IMR-90 (cell line): ENCODE data around the gene CCDC136.

Experiments
- CEBPB ChIP-seq: IDR thresholded peaks from 2 replicates; pipeline ENCODE4 v1.6.1; 2012; ENCODE audit warnings: low read depth, low read length, improper control_type of control experiment
- FOS ChIP-seq: fragments of 150-350 bp; IDR thresholded peaks from 2 replicates; pipeline ENCODE4 v1.6.1; 2016; ENCODE audit warnings: low read depth, low read length
- MAFK ChIP-seq: IDR thresholded peaks from 2 replicates; pipeline ENCODE4 v1.6.1; 2012; ENCODE audit warnings: low read depth, low read length, improper control_type of control experiment
- MAZ ChIP-seq: IDR thresholded peaks from 2 replicates; pipeline ENCODE4 v1.6.1; 2012; ENCODE audit warnings: low read depth, mild to moderate bottlenecking, low read length, improper control_type of control experiment, moderate library complexity, borderline replicate concordance
- MXI1 ChIP-seq: IDR thresholded peaks from 2 replicates; pipeline ENCODE4 v1.6.1; 2012; ENCODE audit warnings: low read depth, mild to moderate bottlenecking, low read length, moderate library complexity, borderline replicate concordance
- NFE2L2 ChIP-seq: fragments of 150-350 bp; IDR thresholded peaks from 2 replicates; pipeline ENCODE4 v1.6.1; 2016; ENCODE audit warnings: low read depth, mild to moderate bottlenecking, low read length
- POLR2A ChIP-seq: IDR thresholded peaks from 2 replicates; pipeline ENCODE4 v1.6.1; 2012; ENCODE audit warnings: mild to moderate bottlenecking, low read depth, low read length
- RAD21 ChIP-seq: IDR thresholded peaks from 2 replicates; pipeline ENCODE4 v1.6.1; 2012; ENCODE audit warnings: low read length, improper control_type of control experiment
- RCOR1 ChIP-seq: IDR thresholded peaks from 2 replicates; pipeline ENCODE4 v1.6.1; 2012; ENCODE audit warnings: mild to moderate bottlenecking, low read length, improper control_type of control experiment; ENCODE audit not compliant: insufficient replicate concordance
- SMC3 ChIP-seq: fragments of 150-350 bp; IDR thresholded peaks from 2 replicates; pipeline ENCODE4 v1.6.1; 2016; ENCODE audit warnings: low read depth, mild to moderate bottlenecking, antibody characterized with exemption, low read length, moderate library complexity
- TF ChIP-seq, protein P1 (sequence below): conservative IDR thresholded peaks from 2 replicates; pipeline ENCODE4 v1.5.1; 2012; ENCODE audit warnings: mild to moderate bottlenecking, low read depth, low read length, improper control_type of control experiment
- TF ChIP-seq, protein P2 (sequence below): fragments of 150-350 bp; IDR thresholded peaks from 2 replicates; pipeline ENCODE4 v1.6.1; 2016; ENCODE audit warnings: low read depth, mild to moderate bottlenecking, low read length, moderate library complexity, borderline replicate concordance

- TF ChIP-seq RCOR1 (no peak), MAZ (no peak), MXI1 (no peak), CEBPB (no peak), POLR2A (no peak), RAD21 (no peak), NFE2L2 (no peak), FOS (no peak), SMC3 (no peak), MAFK (no peak)
- TF ChIP-seq, protein P1, sequence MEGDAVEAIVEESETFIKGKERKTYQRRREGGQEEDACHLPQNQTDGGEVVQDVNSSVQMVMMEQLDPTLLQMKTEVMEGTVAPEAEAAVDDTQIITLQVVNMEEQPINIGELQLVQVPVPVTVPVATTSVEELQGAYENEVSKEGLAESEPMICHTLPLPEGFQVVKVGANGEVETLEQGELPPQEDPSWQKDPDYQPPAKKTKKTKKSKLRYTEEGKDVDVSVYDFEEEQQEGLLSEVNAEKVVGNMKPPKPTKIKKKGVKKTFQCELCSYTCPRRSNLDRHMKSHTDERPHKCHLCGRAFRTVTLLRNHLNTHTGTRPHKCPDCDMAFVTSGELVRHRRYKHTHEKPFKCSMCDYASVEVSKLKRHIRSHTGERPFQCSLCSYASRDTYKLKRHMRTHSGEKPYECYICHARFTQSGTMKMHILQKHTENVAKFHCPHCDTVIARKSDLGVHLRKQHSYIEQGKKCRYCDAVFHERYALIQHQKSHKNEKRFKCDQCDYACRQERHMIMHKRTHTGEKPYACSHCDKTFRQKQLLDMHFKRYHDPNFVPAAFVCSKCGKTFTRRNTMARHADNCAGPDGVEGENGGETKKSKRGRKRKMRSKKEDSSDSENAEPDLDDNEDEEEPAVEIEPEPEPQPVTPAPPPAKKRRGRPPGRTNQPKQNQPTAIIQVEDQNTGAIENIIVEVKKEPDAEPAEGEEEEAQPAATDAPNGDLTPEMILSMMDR = no peak
- TF ChIP-seq, protein P2, sequence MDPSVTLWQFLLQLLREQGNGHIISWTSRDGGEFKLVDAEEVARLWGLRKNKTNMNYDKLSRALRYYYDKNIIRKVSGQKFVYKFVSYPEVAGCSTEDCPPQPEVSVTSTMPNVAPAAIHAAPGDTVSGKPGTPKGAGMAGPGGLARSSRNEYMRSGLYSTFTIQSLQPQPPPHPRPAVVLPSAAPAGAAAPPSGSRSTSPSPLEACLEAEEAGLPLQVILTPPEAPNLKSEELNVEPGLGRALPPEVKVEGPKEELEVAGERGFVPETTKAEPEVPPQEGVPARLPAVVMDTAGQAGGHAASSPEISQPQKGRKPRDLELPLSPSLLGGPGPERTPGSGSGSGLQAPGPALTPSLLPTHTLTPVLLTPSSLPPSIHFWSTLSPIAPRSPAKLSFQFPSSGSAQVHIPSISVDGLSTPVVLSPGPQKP = no peak
Measured at GRCh38 chr7:128856001-128856718, 64.4 kb downstream of the CCDC136 start.
